Keratinocyte (primary cell): ENCODE measurements around the gene TUBB3. TPM values are rescaled to one million over a fixed set of nuclear protein-coding genes. Genes with fewer than 3 reads are reported as not detected.

ENCODE experiments used
- DNase-seq: peaks from one replicate; pipeline ENCODE4 v3.0.0-alpha.2; 2011; ENCODE audit warnings: low read depth, missing footprints, low spot score
- FAIRE-seq: peaks from 2 replicates; lab custom pipeline; 2011; peaks lifted over from hg19 to GRCh38; lab: Jason Lieb, UNC
- H2AFZ ChIP-seq: 2 replicates; pipeline ENCODE4 v1.6.0; 2012; ENCODE audit warnings: low read length, control low read depth, inconsistent platforms; ENCODE audit not compliant: control insufficient read depth
- H3K27ac ChIP-seq: 2 replicates; pipeline ENCODE4 v1.5.1; 2011; ENCODE audit warnings: low read length; ENCODE audit not compliant: control insufficient read depth, insufficient read depth
- H3K27me3 ChIP-seq: 3 replicates; pipeline ENCODE4 v1.6.0; 2011; ENCODE audit warnings: low read length; ENCODE audit not compliant: control insufficient read depth, insufficient read depth; ENCODE audit errors: extremely low read depth
- H3K36me3 ChIP-seq, 2 experiments: 2 replicates in 1 of 2; 3 replicates in 1 of 2; pipeline ENCODE4 v1.5.1; 2011; ENCODE audit warnings: low read length in 2 of 2, mild to moderate bottlenecking in 1 of 2; ENCODE audit not compliant: control insufficient read depth in 2 of 2, insufficient read depth in 2 of 2; ENCODE audit errors: extremely low read depth in 1 of 2
- H3K4me1 ChIP-seq: 3 replicates; pipeline ENCODE4 v1.5.1; 2011; ENCODE audit warnings: low read length; ENCODE audit not compliant: control insufficient read depth, insufficient read depth; ENCODE audit errors: extremely low read depth
- H3K4me2 ChIP-seq: 3 replicates; pipeline ENCODE4 v1.6.0; 2011; ENCODE audit warnings: low read depth, low read length; ENCODE audit not compliant: control insufficient read depth, insufficient read depth; ENCODE audit errors: extremely low read depth
- H3K4me3 ChIP-seq, 3 experiments: fragments of 200-600 bp in 1 of 3; sonication (generic) in 1 of 3; 2 replicates in 2 of 3; 3 replicates in 1 of 3; pipeline ENCODE4 v1.5.1; 2011 to 2016; ENCODE audit warnings: low read length in 3 of 3, mild to moderate bottlenecking in 3 of 3, control low read depth in 2 of 3, inconsistent platforms in 1 of 3, low read depth in 1 of 3, mixed read lengths in 1 of 3, mixed run types in 1 of 3, moderate library complexity in 1 of 3; ENCODE audit not compliant: control insufficient read depth in 2 of 3, insufficient read depth in 2 of 3; ENCODE audit errors: extremely low read depth in 1 of 3
- H3K79me2 ChIP-seq: 2 replicates; pipeline ENCODE4 v1.6.0; 2012; ENCODE audit warnings: low read length; ENCODE audit not compliant: control insufficient read depth, insufficient read depth
- H3K9ac ChIP-seq: 3 replicates; pipeline ENCODE4 v1.6.0; 2011; ENCODE audit warnings: low read length; ENCODE audit not compliant: control insufficient read depth, insufficient read depth; ENCODE audit errors: extremely low read depth
- H3K9me1 ChIP-seq: 3 replicates; pipeline ENCODE4 v1.6.0; 2011; ENCODE audit warnings: low read length; ENCODE audit not compliant: control insufficient read depth, insufficient read depth; ENCODE audit errors: extremely low read depth
- H3K9me3 ChIP-seq: 2 replicates; pipeline ENCODE4 v1.5.1; 2012; ENCODE audit warnings: low read depth, low read length; ENCODE audit not compliant: control insufficient read depth
- H4K20me1 ChIP-seq: 3 replicates; pipeline ENCODE4 v1.6.0; 2011; ENCODE audit warnings: low read length; ENCODE audit not compliant: control insufficient read depth, insufficient read depth; ENCODE audit errors: extremely low read depth
- EZH2 ChIP-seq: IDR thresholded peaks from one replicate; pipeline ENCODE4 v1.6.1; 2012; ENCODE audit warnings: inconsistent platforms, mild to moderate bottlenecking, low read length, moderate library complexity
- dilution Hi-C: fragments of 300-500 bp; cut with MboI; formaldehyde crosslinking; loops from one replicate; pipeline ENCODE4 v1.7.0; 2020; ENCODE audit warnings: low sequenced_read_pairs; ENCODE audit not compliant: extremely low pct_ligation_motif_present
- polyA plus RNA-seq, 5 experiments: library from polyadenylated mRNA; depleted of rRNA in 3 of 5; stranded (reverse) in 3 of 5; stranded (forward) in 1 of 5; unstranded in 1 of 5; fragments of >200 nt; gene quantifications; 1 replicate in 1 of 5; 2 replicates in 3 of 5; 3 replicates in 1 of 5; pipeline versions ENCODE4 v1.2.1 to v1.2.3, GENCODE V29; 2011 to 2012; ENCODE audit warnings: missing spikeins in 2 of 5, low read depth in 1 of 5, low replicate concordance in 1 of 5
- TF ChIP-seq, protein P1 (sequence below), 3 experiments: IDR thresholded peaks in 1 of 3; conservative IDR thresholded peaks in 1 of 3; optimal IDR thresholded peaks in 1 of 3; 2 replicates in 2 of 3; 3 replicates in 1 of 3; pipeline versions ENCODE3 to v1.5.1; 2011; ENCODE audit warnings: low read length in 3 of 3, mild to moderate bottlenecking in 3 of 3, moderate library complexity in 2 of 3, control low read depth in 1 of 3, inconsistent platforms in 1 of 3; ENCODE audit not compliant: insufficient read depth in 2 of 3; ENCODE audit errors: extremely low read depth in 1 of 3

Gene TUBB3
- polyA plus RNA-seq, 1 donor (not counting 4 experiments of a cell fraction or from before 2014, with no cell fraction given): 34.0 TPM

- Histone ChIP-seq H3K9me1 (no peaks in the 10 kb centered on the region), H3K36me3 (peaks cover 9% of the 10 kb centered on the region in 2 experiments), H3K27me3 (peaks cover 6% of the 10 kb centered on the region), H3K4me3 (no peak overlapping the region), H4K20me1 (no peaks in the 10 kb centered on the region), H3K4me2 (no peak overlapping the region), H3K9me3 (no peaks in the 10 kb centered on the region), H3K27ac (no peak overlapping the region), H3K4me1 (no peaks in the 10 kb centered on the region), H2AFZ (no peak overlapping the region), H3K79me2 (no peaks in the 10 kb centered on the region), H3K9ac (no peak overlapping the region)
- DNase-seq: no peak
- no peak for FAIRE-seq
- no peak for TF ChIP-seq EZH2
- TF ChIP-seq, protein P1, sequence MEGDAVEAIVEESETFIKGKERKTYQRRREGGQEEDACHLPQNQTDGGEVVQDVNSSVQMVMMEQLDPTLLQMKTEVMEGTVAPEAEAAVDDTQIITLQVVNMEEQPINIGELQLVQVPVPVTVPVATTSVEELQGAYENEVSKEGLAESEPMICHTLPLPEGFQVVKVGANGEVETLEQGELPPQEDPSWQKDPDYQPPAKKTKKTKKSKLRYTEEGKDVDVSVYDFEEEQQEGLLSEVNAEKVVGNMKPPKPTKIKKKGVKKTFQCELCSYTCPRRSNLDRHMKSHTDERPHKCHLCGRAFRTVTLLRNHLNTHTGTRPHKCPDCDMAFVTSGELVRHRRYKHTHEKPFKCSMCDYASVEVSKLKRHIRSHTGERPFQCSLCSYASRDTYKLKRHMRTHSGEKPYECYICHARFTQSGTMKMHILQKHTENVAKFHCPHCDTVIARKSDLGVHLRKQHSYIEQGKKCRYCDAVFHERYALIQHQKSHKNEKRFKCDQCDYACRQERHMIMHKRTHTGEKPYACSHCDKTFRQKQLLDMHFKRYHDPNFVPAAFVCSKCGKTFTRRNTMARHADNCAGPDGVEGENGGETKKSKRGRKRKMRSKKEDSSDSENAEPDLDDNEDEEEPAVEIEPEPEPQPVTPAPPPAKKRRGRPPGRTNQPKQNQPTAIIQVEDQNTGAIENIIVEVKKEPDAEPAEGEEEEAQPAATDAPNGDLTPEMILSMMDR (optimal IDR thresholded peaks at IDR 0.05 in 1 of 3, IDR thresholded peaks at IDR 0.05 in 1 of 3, conservative IDR thresholded peaks at IDR 0.05 in 1 of 3; ENCODE audit: extremely low read depth in 1 of 3, insufficient read depth in 2 of 3, low read length in 3 of 3): no peak
- dilution Hi-C loops: no loop called here
Measured at GRCh38 chr16:89936981-89937380, 13.8 kb downstream of the TUBB3 start.

DNA sequence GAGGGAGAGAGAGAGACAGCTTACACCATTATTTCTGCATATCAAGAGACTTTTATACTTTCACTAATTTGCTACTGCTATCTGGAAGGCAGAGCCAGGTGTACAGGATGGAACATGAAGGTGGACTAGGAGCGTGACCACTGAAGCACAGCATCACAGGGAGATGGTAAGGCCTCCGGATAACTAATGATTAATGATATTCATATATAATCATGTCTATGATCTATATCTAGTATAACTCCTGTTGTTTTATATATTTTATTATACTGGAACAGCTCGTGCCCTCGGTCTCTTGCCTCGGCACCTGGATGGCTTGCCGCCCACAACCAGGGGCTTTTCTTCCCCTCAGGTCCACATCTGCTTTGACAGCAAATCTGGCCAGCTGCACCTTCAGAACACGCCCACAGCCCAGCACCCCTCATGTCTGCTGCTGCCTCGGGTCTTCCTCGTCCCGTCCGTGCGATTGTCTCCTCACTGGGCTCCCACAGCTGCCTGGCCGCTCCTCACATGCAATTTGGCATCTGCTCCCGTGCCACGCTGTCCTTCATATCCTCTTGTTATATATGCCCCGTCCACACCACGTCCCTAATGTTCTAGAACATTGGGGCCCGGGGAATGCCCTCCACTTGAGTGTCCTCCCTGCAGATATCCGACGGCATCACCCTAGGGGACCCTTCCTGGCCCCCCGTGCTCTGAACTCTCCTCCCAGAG is 15.2 kb downstream of the TUBB3 start:
- Histone ChIP-seq H3K4me3 (no peak overlapping the region), H2AFZ (no peak overlapping the region), H3K79me2 (no peaks in the 10 kb centered on the region), H3K4me1 (no peaks in the 10 kb centered on the region), H3K27me3 (peaks cover 6% of the 10 kb centered on the region), H3K36me3 (peaks cover 9% of the 10 kb centered on the region in 2 experiments), H4K20me1 (no peaks in the 10 kb centered on the region), H3K4me2 (no peak overlapping the region), H3K9me3 (no peaks in the 10 kb centered on the region), H3K9ac (no peak overlapping the region), H3K27ac (no peak overlapping the region), H3K9me1 (no peaks in the 10 kb centered on the region)
- dilution Hi-C loops: no loop called here
- DNase-seq: no peak
- FAIRE-seq: no peak
- TF ChIP-seq EZH2: no peak
- TF ChIP-seq, protein P1 (optimal IDR thresholded peaks at IDR 0.05 in 1 of 3, IDR thresholded peaks at IDR 0.05 in 1 of 3, conservative IDR thresholded peaks at IDR 0.05 in 1 of 3; ENCODE audit: extremely low read depth in 1 of 3, insufficient read depth in 2 of 3, low read length in 3 of 3): no peak
